CD4-positive, alpha-beta T cell treated with Interleukin-4 for 1 hour (primary cell): ENCODE measurements around the gene INHBC.
"Not testable (repeated sequence)": the region's sequence is repeated elsewhere in the genome, so short reads cannot be mapped to it uniquely, and the experiment has no call there.

ENCODE experiments used
- DNase-seq, 2 donors: peaks; one replicate each; pipeline ENCODE4 v3.0.0-alpha.2; 2020 to 2022

The INHBC gene

GRCh38 chr12:57430112-57430930 lies 4.3 kb upstream of the INHBC start:
- DNase-seq, result peak in 1 of 2 donors; percentile 62

GRCh38 chr12:57430931-57431566 lies 3.5 kb upstream of the INHBC start, which contains the start of gene R3HDM2:
Gene R3HDM2 (minus strand): TSS chr12:57431043. CDS start chr12:57310428, 120,615 bp downstream.
- peak; percentile 96 to 97 for DNase-seq

GRCh38 chr12:57431654-57432188 lies 2.9 kb upstream of the INHBC start:
- DNase-seq, result no peak

GRCh38 chr12:57433370-57433769 lies 1.2 kb upstream of the INHBC start:
- DNase-seq, result no peak

GRCh38 chr12:57435293-57435692 lies 709 bp downstream of the INHBC start:
- no peak for DNase-seq

GRCh38 chr12:57438400-57438799 lies 3.8 kb downstream of the INHBC start:
- DNase-seq, result no peak

GRCh38 chr12:57439762-57440266 lies 5.2 kb downstream of the INHBC start:
- DNase-seq, result no peak

- not testable (repeated sequence) for DNase-seq
Observed at GRCh38 chr12:57441393-57441792, 6.8 kb downstream of the INHBC start.

- no peak for DNase-seq
Observed at GRCh38 chr12:57441846-57442427, 7.4 kb downstream of the INHBC start.

- not testable (repeated sequence) for DNase-seq
Observed at GRCh38 chr12:57444337-57444736, 9.8 kb downstream of the INHBC start.

- DNase-seq, result no peak
Observed at GRCh38 chr12:57444744-57445143, 10.2 kb downstream of the INHBC start.

GRCh38 chr12:57446292-57446960 lies 11.8 kb downstream of the INHBC start:
- no peak for DNase-seq

GRCh38 chr12:57448669-57449068 lies 14.1 kb downstream of the INHBC start:
- DNase-seq, result no peak

GRCh38 chr12:57449375-57449774 lies 14.8 kb downstream of the INHBC start:
- no peak for DNase-seq

GRCh38 chr12:57450057-57450456 lies 15.5 kb downstream of the INHBC start:
- DNase-seq, result no peak

GRCh38 chr12:57451233-57451778 lies 16.7 kb downstream of the INHBC start:
- no peak for DNase-seq

GRCh38 chr12:57452181-57452936 lies 17.8 kb downstream of the INHBC start:
- no peak for DNase-seq

GRCh38 chr12:57452937-57453509 lies 18.4 kb downstream of the INHBC start:
- DNase-seq, result peak; percentile 42 to 60

- DNase-seq, result no peak
Observed at GRCh38 chr12:57454213-57454565, 19.6 kb downstream of the INHBC start.

GRCh38 chr12:57454566-57455373 lies 20.2 kb downstream of the INHBC start, which contains the start of gene INHBE:
Gene INHBE (plus strand): TSS chr12:57455307. CDS start chr12:57455537, 230 bp downstream.
- no peak for DNase-seq
